Spinal cord (tissue), 10 donors: ENCODE data around the gene TMEM191B. TPM values are rescaled to one million over a fixed set of nuclear protein-coding genes. Genes with fewer than 3 reads are reported as not detected.
"Not testable (repeated sequence)": the region's sequence is repeated elsewhere in the genome, so short reads cannot be mapped to it uniquely, and the experiment has no call there.

Experiments used
- DNase-seq, 6 donors: peaks; one replicate each; pipeline versions ENCODE4 v3.0.0 to v3.0.0-alpha.2; 2013 to 2015; ENCODE audit warnings: low spot score in 6 of 6, low read depth in 4 of 6
- H3K27ac ChIP-seq: one replicate; pipeline ENCODE4 v1.5.1; 2013; ENCODE audit warnings: low read depth, low read length, control low read depth
- H3K27me3 ChIP-seq: one replicate; pipeline ENCODE4 v1.6.1; 2013; ENCODE audit warnings: low read length; ENCODE audit not compliant: control insufficient read depth, insufficient read depth
- H3K36me3 ChIP-seq: one replicate; pipeline ENCODE4 v1.6.1; 2013; ENCODE audit warnings: low read length; ENCODE audit not compliant: control insufficient read depth, insufficient read depth
- H3K4me1 ChIP-seq: one replicate; pipeline ENCODE4 v1.6.1; 2013; ENCODE audit warnings: low read length; ENCODE audit not compliant: control insufficient read depth, insufficient read depth
- H3K4me3 ChIP-seq: one replicate; pipeline ENCODE4 v1.5.1; 2013; ENCODE audit warnings: low read depth, low read length, control low read depth
- H3K9me3 ChIP-seq: one replicate; pipeline ENCODE4 v1.6.1; 2013; ENCODE audit warnings: low read length; ENCODE audit not compliant: control insufficient read depth, insufficient read depth
- WGBS: methylation state at CpG from one replicate; pipeline ENCODE4 v1.1.5; 2013; ENCODE audit warnings: missing lambda C conversion rate; ENCODE audit not compliant: insufficient coverage; 5-methylcytosine and 5-hydroxymethylcytosine counted together
- polyA plus RNA-seq, 2 donors: library from polyadenylated mRNA; unstranded; fragments of 120-200 nt; gene quantifications; one replicate each; pipeline ENCODE4 v1.2.1, GENCODE V29; 2013; ENCODE audit not compliant: insufficient read length in 2 of 2
- total RNA-seq, 2 donors: library from RNA; depleted of rRNA in 1 of 2; stranded (reverse); fragments of 120-200 nt in 1 of 2; fragments of >200 nt in 1 of 2; gene quantifications; one replicate each; pipeline versions ENCODE4 v1.2.3 to v1.2.4, GENCODE V29; 2013 to 2014
- donor health status: healthy.

Gene TMEM191B
- total and polyA plus RNA-seq, 4 donors = 3.4 to 33.6 (median 7.8) TPM

- H3K9me3 ChIP-seq, H3K27me3 ChIP-seq, H3K36me3 ChIP-seq, H3K27ac ChIP-seq, DNase-seq, H3K4me3 ChIP-seq, H3K4me1 ChIP-seq: not testable (repeated sequence)
- WGBS = no CpG with 5 or more reads among the region's 57 CpGs
These were observed 2.0 kb downstream of the TMEM191B start for GRCh38 chr22:18529416-18530145.

GRCh38 chr22:18533633-18534032 is 6.0 kb downstream of the TMEM191B start:
- H3K4me3 ChIP-seq, H3K4me1 ChIP-seq, DNase-seq, H3K36me3 ChIP-seq, H3K27me3 ChIP-seq, H3K27ac ChIP-seq, H3K9me3 ChIP-seq: not testable (repeated sequence)
- WGBS = no CpG with 5 or more reads among the region's 11 CpGs

- not testable (repeated sequence) for H3K36me3 ChIP-seq, H3K27ac ChIP-seq, H3K27me3 ChIP-seq, H3K9me3 ChIP-seq, DNase-seq, H3K4me1 ChIP-seq, H3K4me3 ChIP-seq
- 81% methylated on average over 4 of the region's 12 CpGs for WGBS
These were observed 6.7 kb downstream of the TMEM191B start for GRCh38 chr22:18534315-18534714.

- WGBS = 100% methylated on average over 2 of the region's 6 CpGs
- H3K4me1 ChIP-seq, H3K9me3 ChIP-seq, DNase-seq, H3K27me3 ChIP-seq, H3K36me3 ChIP-seq, H3K27ac ChIP-seq, H3K4me3 ChIP-seq: not testable (repeated sequence)
These were observed 12.4 kb downstream of the TMEM191B start for GRCh38 chr22:18539994-18540393.

- H3K4me1 ChIP-seq, H3K9me3 ChIP-seq, H3K27ac ChIP-seq, DNase-seq, H3K36me3 ChIP-seq, H3K4me3 ChIP-seq, H3K27me3 ChIP-seq: not testable (repeated sequence)
- WGBS = no CpG with 5 or more reads among the region's 11 CpGs
These were observed 15.8 kb downstream of the TMEM191B start for GRCh38 chr22:18543400-18543799.

- no CpG with 5 or more reads among the region's 13 CpGs for WGBS
- not testable (repeated sequence) for H3K27me3 ChIP-seq, H3K4me3 ChIP-seq, H3K9me3 ChIP-seq, H3K27ac ChIP-seq, H3K36me3 ChIP-seq, H3K4me1 ChIP-seq
- peak in 1 of 6 donors; percentile 38 for DNase-seq
These were observed 17.0 kb downstream of the TMEM191B start for GRCh38 chr22:18544615-18545014.

GRCh38 chr22:18549458-18550179 is 22.0 kb downstream of the TMEM191B start:
- DNase-seq, H3K9me3 ChIP-seq, H3K27ac ChIP-seq, H3K36me3 ChIP-seq, H3K27me3 ChIP-seq, H3K4me1 ChIP-seq, H3K4me3 ChIP-seq: not testable (repeated sequence)
- no CpG with 5 or more reads among the region's 13 CpGs for WGBS

- WGBS = no CpG with 5 or more reads among the region's 7 CpGs
- not testable (repeated sequence) for H3K9me3 ChIP-seq
These were observed 23.4 kb downstream of the TMEM191B start for GRCh38 chr22:18551046-18551445.

GRCh38 chr22:18552839-18553597 is 25.4 kb downstream of the TMEM191B start:
- H3K4me1 ChIP-seq, DNase-seq, H3K36me3 ChIP-seq, H3K27me3 ChIP-seq, H3K27ac ChIP-seq, H3K4me3 ChIP-seq, H3K9me3 ChIP-seq: not testable (repeated sequence)
- no CpG with 5 or more reads among the region's 19 CpGs for WGBS

More at GRCh38 chr22:18551046-18551445, 23.4 kb downstream of the TMEM191B start:
- H3K4me3 ChIP-seq, H3K27me3 ChIP-seq, DNase-seq, H3K36me3 ChIP-seq, H3K27ac ChIP-seq, H3K4me1 ChIP-seq: not testable (repeated sequence)
